ENCODE measurements around the gene BACE2.

The BACE2 gene

GRCh38 chr21:41211060-41211805 lies 43.3 kb downstream of the BACE2 start:
- DNase-seq (ENCODE audit: extremely low read depth in 1 of 2, low read depth in 1 of 2): no peak

- DNase-seq (ENCODE audit: extremely low read depth in 1 of 2, low read depth in 1 of 2): no peak
These were observed 45.1 kb downstream of the BACE2 start for GRCh38 chr21:41213021-41213420.

GRCh38 chr21:41215856-41216408 lies 48.0 kb downstream of the BACE2 start:
- DNase-seq (ENCODE audit: extremely low read depth in 1 of 2, low read depth in 1 of 2): no peak

GRCh38 chr21:41216486-41216885 lies 48.5 kb downstream of the BACE2 start:
- DNase-seq (ENCODE audit: extremely low read depth in 1 of 2, low read depth in 1 of 2): no peak

- no peak for DNase-seq (ENCODE audit: extremely low read depth in 1 of 2, low read depth in 1 of 2)
These were observed 49.9 kb downstream of the BACE2 start for GRCh38 chr21:41217671-41218385.

- no peak for DNase-seq (ENCODE audit: extremely low read depth in 1 of 2, low read depth in 1 of 2)
These were observed 51.7 kb downstream of the BACE2 start for GRCh38 chr21:41219498-41220207.

GRCh38 chr21:41220208-41220733 lies 52.3 kb downstream of the BACE2 start:
- DNase-seq (ENCODE audit: extremely low read depth in 1 of 2, low read depth in 1 of 2): no peak

GRCh38 chr21:41222247-41223068 lies 54.5 kb downstream of the BACE2 start:
- no peak for DNase-seq (ENCODE audit: extremely low read depth in 1 of 2, low read depth in 1 of 2)

- DNase-seq (ENCODE audit: extremely low read depth in 1 of 2, low read depth in 1 of 2): no peak
These were observed 58.9 kb downstream of the BACE2 start for GRCh38 chr21:41226853-41227252.

- no peak for DNase-seq (ENCODE audit: extremely low read depth in 1 of 2, low read depth in 1 of 2)
These were observed 59.5 kb downstream of the BACE2 start for GRCh38 chr21:41227357-41228005.

- no peak for DNase-seq (ENCODE audit: extremely low read depth in 1 of 2, low read depth in 1 of 2)
These were observed 60.0 kb downstream of the BACE2 start for GRCh38 chr21:41228006-41228370.

- DNase-seq (ENCODE audit: extremely low read depth in 1 of 2, low read depth in 1 of 2): no peak
These were observed 60.5 kb downstream of the BACE2 start for GRCh38 chr21:41228492-41228891.

- no peak for DNase-seq (ENCODE audit: extremely low read depth in 1 of 2, low read depth in 1 of 2)
These were observed 61.0 kb downstream of the BACE2 start for GRCh38 chr21:41228958-41229357.

GRCh38 chr21:41229509-41230248 lies 61.7 kb downstream of the BACE2 start:
- DNase-seq (ENCODE audit: extremely low read depth in 1 of 2, low read depth in 1 of 2): no peak

- no peak for DNase-seq (ENCODE audit: extremely low read depth in 1 of 2, low read depth in 1 of 2)
These were observed 62.5 kb downstream of the BACE2 start for GRCh38 chr21:41230497-41230896.

GRCh38 chr21:41231060-41231459 lies 63.1 kb downstream of the BACE2 start:
- no peak for DNase-seq (ENCODE audit: extremely low read depth in 1 of 2, low read depth in 1 of 2)

GRCh38 chr21:41232013-41232412 lies 64.1 kb downstream of the BACE2 start:
- DNase-seq (ENCODE audit: extremely low read depth in 1 of 2, low read depth in 1 of 2): no peak

GRCh38 chr21:41233916-41234315 lies 66.0 kb downstream of the BACE2 start:
- DNase-seq (ENCODE audit: extremely low read depth in 1 of 2, low read depth in 1 of 2): no peak

- DNase-seq (ENCODE audit: extremely low read depth in 1 of 2, low read depth in 1 of 2): no peak
These were observed 66.6 kb downstream of the BACE2 start for GRCh38 chr21:41234569-41234968.

Data from stimulated activated CD8-positive, alpha-beta memory T cell treated with anti-CD3 and anti-CD28 coated beads, Interleukin-7, amount 100 ng/mL, for 48 hours (primary cell).